Endothelial cell of umbilical vein (primary cell): Measurements from ENCODE around the gene EFCC1. TPM values are rescaled to one million over a fixed set of nuclear protein-coding genes. Genes with fewer than 3 reads are reported as not detected.

ENCODE experiments used
- BruUV-seq: library from RNA; stranded (reverse); fragments of 400-500 nt; replicated peaks from 2 replicates; lab custom pipeline; 2021; lab: Mats Ljungman, UMichigan
- CTCF ChIA-PET: fragments of 300-600, 350-600 bp; sonication (Branson Sonifier 250); formaldehyde crosslinking; loops from one replicate; lab custom pipeline; 2021; ENCODE audit warnings: antibody characterized with exemption, inconsistent platforms; lab: Charles Lee
- POLR2A ChIA-PET: fragments of 300-600, 350-600 bp; sonication (Branson Sonifier 250); formaldehyde crosslinking; loops from one replicate; lab custom pipeline; 2021; ENCODE audit warnings: antibody characterized with exemption, inconsistent platforms; lab: Charles Lee
- DNase-seq: peaks from one replicate; pipeline ENCODE4 v3.0.0-alpha.2; 2011; ENCODE audit warnings: low read depth, low spot score
- FAIRE-seq: peaks from 2 replicates; lab custom pipeline; 2011; peaks lifted over from hg19 to GRCh38; lab: Jason Lieb, UNC
- H2AFZ ChIP-seq: 2 replicates; pipeline ENCODE4 v1.6.0; 2012; ENCODE audit warnings: low read depth, low read length, control low read depth, inconsistent platforms
- H3K27ac ChIP-seq: 2 replicates; pipeline ENCODE4 v1.5.1; 2011; ENCODE audit warnings: low read depth, mild to moderate bottlenecking, control low read depth, low read length, moderate library complexity; ENCODE audit not compliant: insufficient read depth
- H3K27me3 ChIP-seq, 2 experiments: 2 replicates each; pipeline versions ENCODE4 v1.6.0 to v1.6.1; 2011; ENCODE audit warnings: low read length in 2 of 2, mixed read lengths in 1 of 2; ENCODE audit not compliant: control insufficient read depth in 2 of 2, insufficient read depth in 2 of 2
- H3K36me3 ChIP-seq, 2 experiments: 2 replicates in 1 of 2; 3 replicates in 1 of 2; pipeline ENCODE4 v1.5.1; 2011; ENCODE audit warnings: low read length in 2 of 2, mild to moderate bottlenecking in 1 of 2, moderate library complexity in 1 of 2; ENCODE audit not compliant: control insufficient read depth in 2 of 2, insufficient read depth in 2 of 2; ENCODE audit errors: extremely low read depth in 1 of 2
- H3K4me1 ChIP-seq: 3 replicates; pipeline ENCODE4 v1.5.1; 2011; ENCODE audit warnings: mild to moderate bottlenecking, low read length; ENCODE audit not compliant: control insufficient read depth, insufficient read depth; ENCODE audit errors: extremely low read depth
- H3K4me2 ChIP-seq: 2 replicates; pipeline ENCODE4 v1.6.1; 2011; ENCODE audit warnings: low read length, control low read depth, mixed read lengths; ENCODE audit not compliant: insufficient read depth
- H3K4me3 ChIP-seq, 3 experiments: fragments of 200-600 bp in 1 of 3; sonication (generic), shearing (Covaris generic) in 1 of 3; replicated peaks in 1 of 3; 2 replicates each; pipeline ENCODE4 v1.5.1; 2011 to 2016; ENCODE audit warnings: control low read depth in 3 of 3, low read length in 3 of 3, mild to moderate bottlenecking in 2 of 3, inconsistent platforms in 1 of 3, low read depth in 1 of 3, moderate library complexity in 1 of 3; ENCODE audit not compliant: insufficient read depth in 1 of 3
- H3K79me2 ChIP-seq: 2 replicates; pipeline ENCODE4 v1.6.0; 2012; ENCODE audit warnings: low read length, inconsistent platforms; ENCODE audit not compliant: control insufficient read depth, insufficient read depth
- H3K9ac ChIP-seq: replicated peaks from 2 replicates; pipeline ENCODE3; 2011; ENCODE audit warnings: low read length, control low read depth; ENCODE audit not compliant: insufficient read depth; ENCODE audit errors: extremely low read depth
- H3K9me1 ChIP-seq: replicated peaks from 3 replicates; pipeline ENCODE4 v1.6.0; 2011; ENCODE audit warnings: mild to moderate bottlenecking, low read length; ENCODE audit not compliant: control insufficient read depth, insufficient read depth; ENCODE audit errors: extremely low read depth
- H3K9me3 ChIP-seq: replicated peaks from 2 replicates; pipeline ENCODE4 v1.5.1; 2012; ENCODE audit warnings: low read length, inconsistent platforms; ENCODE audit not compliant: control insufficient read depth, insufficient read depth
- H4K20me1 ChIP-seq: replicated peaks from 2 replicates; pipeline ENCODE3; 2011; ENCODE audit warnings: mild to moderate bottlenecking, low read length; ENCODE audit not compliant: control insufficient read depth, insufficient read depth; ENCODE audit errors: extremely low read depth
- EZH2 ChIP-seq: IDR thresholded peaks from 2 replicates; pipeline ENCODE4 v1.6.1; 2012; ENCODE audit warnings: borderline replicate concordance, low read depth, mild to moderate bottlenecking, moderate library complexity, low read length, inconsistent platforms; ENCODE audit not compliant: severe bottlenecking
- FOS ChIP-seq: IDR thresholded peaks from 2 replicates; pipeline ENCODE4 v1.6.1; 2011; ENCODE audit warnings: mild to moderate bottlenecking, low read length, moderate library complexity, borderline replicate concordance; ENCODE audit not compliant: insufficient read depth
- JUN ChIP-seq: IDR thresholded peaks from 2 replicates; pipeline ENCODE4 v1.6.1; 2011; ENCODE audit warnings: borderline replicate concordance, low read depth; ENCODE audit not compliant: insufficient read length, insufficient read depth
- MYC ChIP-seq: IDR thresholded peaks from one replicate; pipeline ENCODE4 v1.6.1; 2011; ENCODE audit warnings: mild to moderate bottlenecking, low read depth, low read length
- POLR2A ChIP-seq: IDR thresholded peaks from 2 replicates; pipeline ENCODE4 v1.6.1; 2012; ENCODE audit warnings: low read depth, mild to moderate bottlenecking, control low read depth, low read length
- POLR2AphosphoS5 ChIP-seq: IDR thresholded peaks from 2 replicates; pipeline ENCODE4 v1.6.1; 2012; ENCODE audit warnings: low read depth, mild to moderate bottlenecking, control low read depth, low read length, moderate library complexity; ENCODE audit not compliant: insufficient read depth
- dilution Hi-C: fragments of 300-500 bp; cut with MboI; formaldehyde crosslinking; loops from one replicate; pipeline ENCODE4 v1.15.0; 2019; ENCODE audit warnings: low sequenced_read_pairs; ENCODE audit not compliant: extremely low pct_ligation_motif_present
- intact Hi-C: fragments of 100-400 bp; cut with micrococcal nuclease; formaldehyde crosslinking; loops from one replicate; pipeline ENCODE4 v1.10.0; 2022
- polyA plus RNA-seq, 4 experiments: library from polyadenylated mRNA; depleted of rRNA in 3 of 4; stranded (reverse) in 3 of 4; unstranded in 1 of 4; fragments of >200 nt; gene quantifications; 2 replicates each; pipeline versions ENCODE4 v1.2.1 to v1.2.3, GENCODE V29; 2011 to 2012; ENCODE audit warnings: missing spikeins in 1 of 4
- total RNA-seq: library from RNA; stranded (reverse); gene quantifications from 2 replicates; pipeline ENCODE4 v1.2.3, GENCODE V29; 2021
- TF ChIP-seq, protein P1 (sequence below): IDR thresholded peaks from 2 replicates; pipeline ENCODE4 v1.6.1; 2011; ENCODE audit not compliant: insufficient read depth, insufficient read length
- TF ChIP-seq, protein P2 (sequence below), 2 donors: IDR thresholded peaks; 1 replicate in 1 of 2; 2 replicates in 1 of 2; pipeline ENCODE4 v1.5.1; 2011; ENCODE audit warnings: low read length in 2 of 2, mild to moderate bottlenecking in 2 of 2, moderate library complexity in 2 of 2, control low read depth in 1 of 2, inconsistent platforms in 1 of 2, low read depth in 1 of 2; ENCODE audit not compliant: insufficient read depth in 1 of 2; ENCODE audit errors: extremely low read depth in 1 of 2

EFCC1 gene
- total and polyA plus RNA-seq, 2 donors (not counting 3 experiments of a cell fraction or from before 2014, with no cell fraction given) = 0.73 to 1.3 TPM

GRCh38 chr3:129004639-129005295, 3.7 kb downstream of the EFCC1 start:
- CTCF ChIA-PET = interaction anchor here (0.6 to 3.2 kb wide), 5 partner anchors 11 to 48 kb away, joined by 3 to 26 read pairs (median 13); no protein-coding TSS in a partner anchor
- FAIRE-seq = no peak

More at GRCh38 chr3:129004639-129005295, 3.7 kb downstream of the EFCC1 start:
- Histone ChIP-seq H3K4me3 (no peak overlapping the region), H2AFZ (no peak overlapping the region), H3K4me1 (peaks cover 15% of the 10 kb centered on the region), H3K9me1 (no peaks in the 10 kb centered on the region), H3K36me3 (no peaks in the 10 kb centered on the region), H3K4me2 (no peak overlapping the region), H3K27me3 (peaks cover 23 to 38% of the 10 kb centered on the region in 2 experiments), H3K9me3 (no peaks in the 10 kb centered on the region), H3K9ac (no peak overlapping the region), H3K27ac (no peak overlapping the region), H4K20me1 (no peaks in the 10 kb centered on the region), H3K79me2 (no peaks in the 10 kb centered on the region)
- TF ChIP-seq, protein P1, sequence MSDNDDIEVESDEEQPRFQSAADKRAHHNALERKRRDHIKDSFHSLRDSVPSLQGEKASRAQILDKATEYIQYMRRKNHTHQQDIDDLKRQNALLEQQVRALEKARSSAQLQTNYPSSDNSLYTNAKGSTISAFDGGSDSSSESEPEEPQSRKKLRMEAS = no peak
- TF ChIP-seq, protein P2, sequence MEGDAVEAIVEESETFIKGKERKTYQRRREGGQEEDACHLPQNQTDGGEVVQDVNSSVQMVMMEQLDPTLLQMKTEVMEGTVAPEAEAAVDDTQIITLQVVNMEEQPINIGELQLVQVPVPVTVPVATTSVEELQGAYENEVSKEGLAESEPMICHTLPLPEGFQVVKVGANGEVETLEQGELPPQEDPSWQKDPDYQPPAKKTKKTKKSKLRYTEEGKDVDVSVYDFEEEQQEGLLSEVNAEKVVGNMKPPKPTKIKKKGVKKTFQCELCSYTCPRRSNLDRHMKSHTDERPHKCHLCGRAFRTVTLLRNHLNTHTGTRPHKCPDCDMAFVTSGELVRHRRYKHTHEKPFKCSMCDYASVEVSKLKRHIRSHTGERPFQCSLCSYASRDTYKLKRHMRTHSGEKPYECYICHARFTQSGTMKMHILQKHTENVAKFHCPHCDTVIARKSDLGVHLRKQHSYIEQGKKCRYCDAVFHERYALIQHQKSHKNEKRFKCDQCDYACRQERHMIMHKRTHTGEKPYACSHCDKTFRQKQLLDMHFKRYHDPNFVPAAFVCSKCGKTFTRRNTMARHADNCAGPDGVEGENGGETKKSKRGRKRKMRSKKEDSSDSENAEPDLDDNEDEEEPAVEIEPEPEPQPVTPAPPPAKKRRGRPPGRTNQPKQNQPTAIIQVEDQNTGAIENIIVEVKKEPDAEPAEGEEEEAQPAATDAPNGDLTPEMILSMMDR (IDR thresholded peaks at IDR 0.05; ENCODE audit: extremely low read depth in 1 of 2, insufficient read depth in 1 of 2, low read depth in 1 of 2, low read length in 2 of 2) = no peak
- no peak for TF ChIP-seq POLR2AphosphoS5
- TF ChIP-seq POLR2A = no peak
- TF ChIP-seq MYC = no peak
- no peak for TF ChIP-seq FOS
- no peak for TF ChIP-seq JUN
- no peak for TF ChIP-seq EZH2
- dilution Hi-C loops (no loop called here), intact Hi-C loops (loop anchor here (1.0 kb wide), 1 partner anchor 11 kb away; no protein-coding TSS in a partner anchor)
- BruUV-seq = no TSS peak
- POLR2A ChIA-PET = no interaction called here
- peak; percentile 20 for DNase-seq
